HFF-Myc (cell line): ENCODE results near the gene NME4.
A peak's percentile ranks its signal among the peaks of the same experiment; 100 is the strongest.

ENCODE experiments used
- DNase-seq: peaks from one replicate; pipeline ENCODE4 v3.0.0-alpha.2; 2011; ENCODE audit warnings: low read depth; ENCODE audit errors: extremely low read depth
- H3K4me3 ChIP-seq: replicated peaks from 2 replicates; pipeline ENCODE4 v1.5.1; 2011; ENCODE audit warnings: low read depth, mild to moderate bottlenecking, control low read depth, low read length
- TF ChIP-seq, protein P1 (sequence below): IDR thresholded peaks from 2 replicates; pipeline ENCODE4 v1.5.1; 2012; ENCODE audit warnings: mild to moderate bottlenecking, low read depth, low read length, control low read depth; ENCODE audit errors: missing control alignments

NME4 gene

DNA sequence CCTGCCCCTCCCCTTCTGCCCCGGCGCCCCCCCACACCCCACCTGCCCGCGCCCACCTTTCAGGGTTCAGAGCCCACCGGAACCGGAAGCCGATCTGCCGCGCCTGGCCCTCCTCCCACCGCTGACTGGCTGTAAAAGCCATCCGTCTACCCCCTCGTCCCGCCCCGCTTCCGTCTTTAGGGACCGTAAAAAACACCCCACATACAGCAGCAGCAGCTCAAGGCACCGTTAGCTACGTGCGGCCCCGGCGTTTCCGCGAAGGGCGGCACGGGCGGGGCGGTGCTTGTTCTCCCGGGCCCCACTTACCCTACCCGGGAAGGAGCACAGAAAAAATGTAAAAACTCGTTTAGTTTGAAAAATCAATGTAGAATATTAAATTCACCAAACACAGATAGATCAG is 26.6 kb upstream of the NME4 start, which contains the start of gene MRPL28:
MRPL28 (minus strand) TSS at position 96 of the 400 bp plus-strand sequence. CDS start 320 bp downstream, outside the sequence.
- DNase-seq: peak; percentile 72
- peak within 1 kb of the TSS; percentile 47 for H3K4me3 ChIP-seq
- TF ChIP-seq, protein P1, sequence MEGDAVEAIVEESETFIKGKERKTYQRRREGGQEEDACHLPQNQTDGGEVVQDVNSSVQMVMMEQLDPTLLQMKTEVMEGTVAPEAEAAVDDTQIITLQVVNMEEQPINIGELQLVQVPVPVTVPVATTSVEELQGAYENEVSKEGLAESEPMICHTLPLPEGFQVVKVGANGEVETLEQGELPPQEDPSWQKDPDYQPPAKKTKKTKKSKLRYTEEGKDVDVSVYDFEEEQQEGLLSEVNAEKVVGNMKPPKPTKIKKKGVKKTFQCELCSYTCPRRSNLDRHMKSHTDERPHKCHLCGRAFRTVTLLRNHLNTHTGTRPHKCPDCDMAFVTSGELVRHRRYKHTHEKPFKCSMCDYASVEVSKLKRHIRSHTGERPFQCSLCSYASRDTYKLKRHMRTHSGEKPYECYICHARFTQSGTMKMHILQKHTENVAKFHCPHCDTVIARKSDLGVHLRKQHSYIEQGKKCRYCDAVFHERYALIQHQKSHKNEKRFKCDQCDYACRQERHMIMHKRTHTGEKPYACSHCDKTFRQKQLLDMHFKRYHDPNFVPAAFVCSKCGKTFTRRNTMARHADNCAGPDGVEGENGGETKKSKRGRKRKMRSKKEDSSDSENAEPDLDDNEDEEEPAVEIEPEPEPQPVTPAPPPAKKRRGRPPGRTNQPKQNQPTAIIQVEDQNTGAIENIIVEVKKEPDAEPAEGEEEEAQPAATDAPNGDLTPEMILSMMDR: no peak

DNA sequence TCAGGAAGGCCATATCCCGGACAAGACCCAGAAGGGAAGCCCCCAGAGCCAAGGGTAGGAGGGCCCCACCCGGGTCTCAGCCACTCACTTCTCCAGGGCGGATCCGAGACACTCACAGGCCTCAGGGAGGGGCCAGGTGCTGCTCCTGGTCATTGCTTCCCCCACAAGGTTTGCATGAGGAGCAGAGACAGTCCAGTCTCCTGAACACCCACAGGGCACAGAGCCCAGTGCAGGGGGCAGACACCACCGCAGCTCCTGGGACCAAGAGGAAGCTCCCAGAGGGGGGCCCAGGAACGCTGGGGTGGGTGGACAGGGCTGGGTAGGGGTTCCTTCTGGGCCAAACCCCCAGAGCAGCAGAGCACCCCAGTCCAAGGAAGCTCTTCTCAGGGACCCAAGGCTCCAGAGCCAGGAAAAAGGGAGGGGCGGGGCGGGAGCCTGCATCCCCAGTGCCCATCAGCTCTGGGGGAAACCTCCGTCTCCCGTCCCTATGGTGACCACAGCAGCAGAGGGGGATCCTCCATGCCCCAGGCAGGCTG is 26.0 kb upstream of the NME4 start:
- DNase-seq: no peak
- TF ChIP-seq, protein P1: no peak
- H3K4me3 ChIP-seq: peak overlapping the region; percentile 16

GRCh38 chr16:371515-372301 is 25.3 kb upstream of the NME4 start:
- no peak for DNase-seq
- H3K4me3 ChIP-seq: no peak overlapping the region
- TF ChIP-seq, protein P1: no peak

- TF ChIP-seq, protein P1: no peak
- no peak for DNase-seq
- H3K4me3 ChIP-seq: no peak overlapping the region
Measured at GRCh38 chr16:372302-372983, 24.6 kb upstream of the NME4 start.

DNA sequence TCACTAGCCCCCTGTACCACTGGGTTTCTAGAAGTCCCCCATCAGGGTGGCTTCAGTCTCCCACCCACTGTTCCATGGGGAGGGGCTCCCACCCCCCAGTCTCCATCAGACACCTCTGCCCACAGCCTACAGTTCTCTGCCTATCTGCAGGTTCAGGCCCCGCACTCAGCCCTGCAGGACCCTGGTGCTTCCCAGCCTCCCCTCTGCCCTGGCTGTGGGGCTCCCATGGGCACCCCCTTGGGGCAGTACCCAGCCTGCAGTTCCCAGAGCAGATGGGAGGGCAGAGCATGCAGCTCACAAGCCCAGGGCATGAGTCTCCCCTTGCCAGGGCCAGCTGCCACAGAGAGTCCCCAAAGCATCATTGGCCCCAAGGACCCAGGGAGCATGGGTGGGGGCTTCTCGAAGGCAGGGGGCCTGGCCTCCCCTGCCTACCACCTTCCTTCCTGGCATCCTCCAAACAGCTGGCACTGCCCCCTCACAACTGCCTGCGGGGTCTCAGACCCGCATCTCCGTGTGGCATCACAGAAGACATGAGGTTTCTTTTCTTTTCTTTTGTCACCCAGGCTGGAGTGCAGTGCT is 23.9 kb upstream of the NME4 start:
- H3K4me3 ChIP-seq: no peak overlapping the region
- no peak for DNase-seq
- TF ChIP-seq, protein P1: no peak

DNA sequence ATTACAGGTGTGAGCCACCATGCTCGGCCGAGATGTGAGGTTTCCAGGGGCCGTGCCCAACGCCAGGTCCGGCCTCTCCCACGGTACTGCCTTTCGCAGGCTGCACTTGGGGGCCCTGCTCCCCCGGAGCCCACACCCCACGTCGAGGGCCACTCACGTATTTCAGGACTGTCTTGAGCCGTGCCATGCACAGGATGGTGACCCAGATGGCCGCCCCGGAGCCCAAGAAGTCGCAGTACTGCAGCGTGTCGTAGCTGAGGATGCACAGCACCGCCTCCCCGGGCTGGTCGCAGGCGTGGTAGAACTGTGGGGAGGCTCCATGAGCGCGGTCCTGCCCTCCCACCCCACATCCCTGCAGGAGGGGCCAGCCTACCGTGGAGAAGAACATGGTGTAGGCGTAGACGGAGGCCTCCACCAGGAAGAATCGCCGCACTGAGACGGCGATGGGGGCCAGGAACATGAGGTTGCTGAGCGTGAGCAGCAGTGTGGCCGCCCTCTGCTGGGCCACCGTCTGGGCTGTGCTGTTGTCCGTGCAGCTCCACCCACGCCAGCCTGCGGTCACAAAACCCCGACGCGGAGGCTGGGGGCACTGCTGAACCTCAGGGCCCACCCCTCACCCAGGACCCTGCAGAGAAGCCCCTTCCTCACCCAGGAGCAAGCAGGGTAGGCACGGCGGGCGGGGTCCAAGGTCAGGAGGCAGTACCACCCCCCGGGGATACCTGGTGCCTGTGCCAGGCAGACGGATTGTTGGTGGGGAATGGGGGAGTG is 23.0 kb upstream of the NME4 start:
- no peak for DNase-seq
- TF ChIP-seq, protein P1: no peak
- no peak overlapping the region for H3K4me3 ChIP-seq
